Endothelial cell of umbilical vein (primary cell): Measurements from ENCODE around the gene CYP2D6. TPM values are rescaled to one million over a fixed set of nuclear protein-coding genes. Genes with fewer than 3 reads are reported as not detected.
"Not testable (repeated sequence)": the region's sequence is repeated elsewhere in the genome, so short reads cannot be mapped to it uniquely, and the experiment has no call there.

Experiments used
- BruUV-seq: library from RNA; stranded (reverse); fragments of 400-500 nt; replicated peaks from 2 replicates; lab custom pipeline; 2021; lab: Mats Ljungman, UMichigan
- CTCF ChIA-PET: fragments of 300-600, 350-600 bp; sonication (Branson Sonifier 250); formaldehyde crosslinking; loops from one replicate; lab custom pipeline; 2021; ENCODE audit warnings: antibody characterized with exemption, inconsistent platforms; lab: Charles Lee
- POLR2A ChIA-PET: fragments of 300-600, 350-600 bp; sonication (Branson Sonifier 250); formaldehyde crosslinking; loops from one replicate; lab custom pipeline; 2021; ENCODE audit warnings: antibody characterized with exemption, inconsistent platforms; lab: Charles Lee
- DNase-seq: peaks from one replicate; pipeline ENCODE4 v3.0.0-alpha.2; 2011; ENCODE audit warnings: low read depth, low spot score
- FAIRE-seq: peaks from 2 replicates; lab custom pipeline; 2011; peaks lifted over from hg19 to GRCh38; lab: Jason Lieb, UNC
- H2AFZ ChIP-seq: 2 replicates; pipeline ENCODE4 v1.6.0; 2012; ENCODE audit warnings: low read depth, low read length, control low read depth, inconsistent platforms
- H3K27ac ChIP-seq: 2 replicates; pipeline ENCODE4 v1.5.1; 2011; ENCODE audit warnings: low read depth, mild to moderate bottlenecking, control low read depth, low read length, moderate library complexity; ENCODE audit not compliant: insufficient read depth
- H3K27me3 ChIP-seq, 2 experiments: 2 replicates each; pipeline versions ENCODE4 v1.6.0 to v1.6.1; 2011; ENCODE audit warnings: low read length in 2 of 2, mixed read lengths in 1 of 2; ENCODE audit not compliant: control insufficient read depth in 2 of 2, insufficient read depth in 2 of 2
- H3K36me3 ChIP-seq, 2 experiments: 2 replicates in 1 of 2; 3 replicates in 1 of 2; pipeline ENCODE4 v1.5.1; 2011; ENCODE audit warnings: low read length in 2 of 2, mild to moderate bottlenecking in 1 of 2, moderate library complexity in 1 of 2; ENCODE audit not compliant: control insufficient read depth in 2 of 2, insufficient read depth in 2 of 2; ENCODE audit errors: extremely low read depth in 1 of 2
- H3K4me1 ChIP-seq: 3 replicates; pipeline ENCODE4 v1.5.1; 2011; ENCODE audit warnings: mild to moderate bottlenecking, low read length; ENCODE audit not compliant: control insufficient read depth, insufficient read depth; ENCODE audit errors: extremely low read depth
- H3K4me2 ChIP-seq: 2 replicates; pipeline ENCODE4 v1.6.1; 2011; ENCODE audit warnings: low read length, control low read depth, mixed read lengths; ENCODE audit not compliant: insufficient read depth
- H3K4me3 ChIP-seq, 3 experiments: fragments of 200-600 bp in 1 of 3; sonication (generic), shearing (Covaris generic) in 1 of 3; replicated peaks in 1 of 3; 2 replicates each; pipeline ENCODE4 v1.5.1; 2011 to 2016; ENCODE audit warnings: control low read depth in 3 of 3, low read length in 3 of 3, mild to moderate bottlenecking in 2 of 3, inconsistent platforms in 1 of 3, low read depth in 1 of 3, moderate library complexity in 1 of 3; ENCODE audit not compliant: insufficient read depth in 1 of 3
- H3K79me2 ChIP-seq: 2 replicates; pipeline ENCODE4 v1.6.0; 2012; ENCODE audit warnings: low read length, inconsistent platforms; ENCODE audit not compliant: control insufficient read depth, insufficient read depth
- H3K9ac ChIP-seq: replicated peaks from 2 replicates; pipeline ENCODE3; 2011; ENCODE audit warnings: low read length, control low read depth; ENCODE audit not compliant: insufficient read depth; ENCODE audit errors: extremely low read depth
- H3K9me1 ChIP-seq: replicated peaks from 3 replicates; pipeline ENCODE4 v1.6.0; 2011; ENCODE audit warnings: mild to moderate bottlenecking, low read length; ENCODE audit not compliant: control insufficient read depth, insufficient read depth; ENCODE audit errors: extremely low read depth
- H3K9me3 ChIP-seq: replicated peaks from 2 replicates; pipeline ENCODE4 v1.5.1; 2012; ENCODE audit warnings: low read length, inconsistent platforms; ENCODE audit not compliant: control insufficient read depth, insufficient read depth
- H4K20me1 ChIP-seq: replicated peaks from 2 replicates; pipeline ENCODE3; 2011; ENCODE audit warnings: mild to moderate bottlenecking, low read length; ENCODE audit not compliant: control insufficient read depth, insufficient read depth; ENCODE audit errors: extremely low read depth
- CTCF ChIP-seq, 2 donors: IDR thresholded peaks; 1 replicate in 1 of 2; 2 replicates in 1 of 2; pipeline ENCODE4 v1.5.1; 2011; ENCODE audit warnings: low read length in 2 of 2, mild to moderate bottlenecking in 2 of 2, moderate library complexity in 2 of 2, control low read depth in 1 of 2, inconsistent platforms in 1 of 2, low read depth in 1 of 2; ENCODE audit not compliant: insufficient read depth in 1 of 2; ENCODE audit errors: extremely low read depth in 1 of 2
- EZH2 ChIP-seq: IDR thresholded peaks from 2 replicates; pipeline ENCODE4 v1.6.1; 2012; ENCODE audit warnings: borderline replicate concordance, low read depth, mild to moderate bottlenecking, moderate library complexity, low read length, inconsistent platforms; ENCODE audit not compliant: severe bottlenecking
- FOS ChIP-seq: IDR thresholded peaks from 2 replicates; pipeline ENCODE4 v1.6.1; 2011; ENCODE audit warnings: mild to moderate bottlenecking, low read length, moderate library complexity, borderline replicate concordance; ENCODE audit not compliant: insufficient read depth
- GATA2 ChIP-seq: IDR thresholded peaks from 2 replicates; pipeline ENCODE4 v1.7.0; 2011; ENCODE audit warnings: low read depth, mild to moderate bottlenecking, moderate library complexity, mixed read lengths, low read length; ENCODE audit not compliant: insufficient read length, insufficient read depth
- JUN ChIP-seq: IDR thresholded peaks from 2 replicates; pipeline ENCODE4 v1.6.1; 2011; ENCODE audit warnings: borderline replicate concordance, low read depth; ENCODE audit not compliant: insufficient read length, insufficient read depth
- MAX ChIP-seq: IDR thresholded peaks from 2 replicates; pipeline ENCODE4 v1.6.1; 2011; ENCODE audit not compliant: insufficient read depth, insufficient read length
- MYC ChIP-seq: IDR thresholded peaks from one replicate; pipeline ENCODE4 v1.6.1; 2011; ENCODE audit warnings: mild to moderate bottlenecking, low read depth, low read length
- POLR2A ChIP-seq: IDR thresholded peaks from 2 replicates; pipeline ENCODE4 v1.6.1; 2012; ENCODE audit warnings: low read depth, mild to moderate bottlenecking, control low read depth, low read length
- POLR2AphosphoS5 ChIP-seq: IDR thresholded peaks from 2 replicates; pipeline ENCODE4 v1.6.1; 2012; ENCODE audit warnings: low read depth, mild to moderate bottlenecking, control low read depth, low read length, moderate library complexity; ENCODE audit not compliant: insufficient read depth
- dilution Hi-C: fragments of 300-500 bp; cut with MboI; formaldehyde crosslinking; loops from one replicate; pipeline ENCODE4 v1.15.0; 2019; ENCODE audit warnings: low sequenced_read_pairs; ENCODE audit not compliant: extremely low pct_ligation_motif_present
- intact Hi-C: fragments of 100-400 bp; cut with micrococcal nuclease; formaldehyde crosslinking; loops from one replicate; pipeline ENCODE4 v1.10.0; 2022
- polyA plus RNA-seq, 4 experiments: library from polyadenylated mRNA; depleted of rRNA in 3 of 4; stranded (reverse) in 3 of 4; unstranded in 1 of 4; fragments of >200 nt; gene quantifications; 2 replicates each; pipeline versions ENCODE4 v1.2.1 to v1.2.3, GENCODE V29; 2011 to 2012; ENCODE audit warnings: missing spikeins in 1 of 4
- total RNA-seq: library from RNA; stranded (reverse); gene quantifications from 2 replicates; pipeline ENCODE4 v1.2.3, GENCODE V29; 2021

Gene CYP2D6
- total and polyA plus RNA-seq, 2 donors (not counting 3 experiments of a cell fraction or from before 2014, with no cell fraction given) = 0.25 to 0.91 TPM

GRCh38 chr22:42142771-42143461 lies 12.3 kb upstream of the CYP2D6 start:
- Histone ChIP-seq H3K9me1 (no peaks in the 10 kb centered on the region), H3K27ac (no peak overlapping the region), H3K36me3 (no peaks in the 10 kb centered on the region), H3K4me1 (no peaks in the 10 kb centered on the region), H3K4me3 (no peak overlapping the region), H3K4me2 (no peak overlapping the region), H2AFZ (no peak overlapping the region), H4K20me1 (no peaks in the 10 kb centered on the region), H3K27me3 (no peaks in the 10 kb centered on the region), H3K79me2 (no peaks in the 10 kb centered on the region), H3K9me3 (no peaks in the 10 kb centered on the region), H3K9ac (no peak overlapping the region)
- dilution Hi-C loops (no loop called here), intact Hi-C loops (no loop called here)
- ChIA-PET CTCF (no interaction called here), POLR2A (no interaction called here)
- DNase-seq = no peak
- no peak for FAIRE-seq
- no TSS peak for BruUV-seq
- TF ChIP-seq POLR2AphosphoS5 (no peak), EZH2 (no peak), CTCF (IDR thresholded peaks at IDR 0.05; ENCODE audit: extremely low read depth in 1 of 2, insufficient read depth in 1 of 2, low read depth in 1 of 2, low read length in 2 of 2) (no peak), POLR2A (no peak), JUN (no peak), MAX (no peak), MYC (no peak), GATA2 (no peak), FOS (no peak)

- H3K36me3 ChIP-seq, H3K4me2 ChIP-seq, H3K27me3 ChIP-seq, DNase-seq, H2AFZ ChIP-seq, H3K79me2 ChIP-seq, FAIRE-seq, H3K4me1 ChIP-seq, BruUV-seq, H3K9ac ChIP-seq, POLR2A ChIA-PET, H3K9me3 ChIP-seq, CTCF ChIA-PET, H4K20me1 ChIP-seq, dilution Hi-C loops, H3K9me1 ChIP-seq, intact Hi-C loops, H3K4me3 ChIP-seq, H3K27ac ChIP-seq: not testable (repeated sequence)
These were observed 10.9 kb upstream of the CYP2D6 start for GRCh38 chr22:42141307-42142057.
